ENCODE data around the gene KLK10.

Gene KLK10

GRCh38 chr19:50963381-50963780 is 56.1 kb downstream of the KLK10 start:
- no peak for DNase-seq

All from NCI-H1105 (cell line).